ENCODE measurements around the gene CYP27A1.
"Not testable (repeated sequence)": the region's sequence is repeated elsewhere in the genome, so short reads cannot be mapped to it uniquely, and the experiment has no call there.

Gene CYP27A1

GRCh38 chr2:218781691-218782527, at the start of gene CYP27A1:
TSS of gene CYP27A1 (plus strand) at chr2:218782147. CDS start at chr2:218782183, 36 bp downstream.
- no peak for DNase-seq

- no peak for DNase-seq
These were observed 49.2 kb upstream of the CYP27A1 start for GRCh38 chr2:218732761-218733158.

GRCh38 chr2:218733171-218734021, 48.6 kb upstream of the CYP27A1 start:
- no peak for DNase-seq

GRCh38 chr2:218734190-218734975, 47.6 kb upstream of the CYP27A1 start:
- no peak for DNase-seq

- DNase-seq: no peak
These were observed 45.4 kb upstream of the CYP27A1 start for GRCh38 chr2:218736531-218736930.

- no peak for DNase-seq
These were observed 38.9 kb upstream of the CYP27A1 start for GRCh38 chr2:218743068-218743467.

GRCh38 chr2:218744615-218745014, 37.3 kb upstream of the CYP27A1 start:
- no peak for DNase-seq

- DNase-seq: no peak
These were observed 36.8 kb upstream of the CYP27A1 start for GRCh38 chr2:218745160-218745558.

GRCh38 chr2:218745559-218746469, 36.1 kb upstream of the CYP27A1 start:
- no peak for DNase-seq

- no peak for DNase-seq
These were observed 35.5 kb upstream of the CYP27A1 start for GRCh38 chr2:218746470-218746795.

GRCh38 chr2:218746960-218747359, 35.0 kb upstream of the CYP27A1 start:
- DNase-seq: no peak

- no peak for DNase-seq
These were observed 33.1 kb upstream of the CYP27A1 start for GRCh38 chr2:218748741-218749441.

GRCh38 chr2:218754201-218754600, 27.7 kb upstream of the CYP27A1 start:
- DNase-seq: no peak

- DNase-seq: no peak
These were observed 27.2 kb upstream of the CYP27A1 start for GRCh38 chr2:218754781-218755180.

GRCh38 chr2:218755198-218755566, 26.8 kb upstream of the CYP27A1 start:
- DNase-seq: no peak

- DNase-seq: no peak
These were observed 26.2 kb upstream of the CYP27A1 start for GRCh38 chr2:218755567-218756404.

GRCh38 chr2:218756599-218757377, 25.2 kb upstream of the CYP27A1 start:
- no peak for DNase-seq

GRCh38 chr2:218761795-218762194, 20.2 kb upstream of the CYP27A1 start:
- no peak for DNase-seq

GRCh38 chr2:218772759-218773158, 9.2 kb upstream of the CYP27A1 start:
- DNase-seq: not testable (repeated sequence)

GRCh38 chr2:218773881-218774280, 8.1 kb upstream of the CYP27A1 start:
- no peak for DNase-seq

All from activated CD4-positive, CD25-positive, alpha-beta regulatory T cell treated with anti-CD3 and anti-CD28 coated beads, Interleukin-2, amount 50 U/mL, for 72 hours (primary cell).